HepG2 (cell line): ENCODE measurements around the gene S100A7. TPM values are rescaled to one million over a fixed set of nuclear protein-coding genes. Genes with fewer than 3 reads are reported as not detected.

Experiments
- ATAC-seq: fragments of 200-7000 bp; cut with Tn5 transposase; 3 replicates; pipeline ENCODE4 v1.9.1; 2020; ENCODE audit warnings: mild to moderate bottlenecking, moderate library complexity
- BruUV-seq: library from RNA; stranded (reverse); fragments of 400-500 nt; replicated peaks from 2 replicates; lab custom pipeline; 2021; lab: Mats Ljungman, UMichigan
- CTCF ChIA-PET: fragments of 300-600 bp; formaldehyde crosslinking; extraction: SDS; loops from one replicate; lab custom pipeline; 2021; ENCODE audit warnings: low total read pairs, inconsistent platforms, low intra/inter-chr PET ratio; lab: Yijun Ruan, JAX
- POLR2A ChIA-PET: fragments of 350-600 bp; sonication (Branson Sonifier 250); formaldehyde crosslinking; loops from one replicate; lab custom pipeline; 2020; ENCODE audit warnings: antibody characterized with exemption, inconsistent platforms; lab: Yijun Ruan, JAX
- DNase-seq: peaks from one replicate; pipeline ENCODE4 v3.0.0-alpha.2; 2015; ENCODE audit warnings: low spot score
- FAIRE-seq: peaks from 3 replicates; lab custom pipeline; 2011; peaks lifted over from hg19 to GRCh38; lab: Jason Lieb, UNC
- H2AFZ ChIP-seq: one replicate; pipeline ENCODE4 v1.6.1; 2011; ENCODE audit warnings: low read length, inconsistent platforms
- H3K27ac ChIP-seq: fragments of 300-600 bp; 3 replicates; pipeline ENCODE4 v1.8.0; 2011; ENCODE audit warnings: mixed run types, mild to moderate bottlenecking, mixed read lengths, low read length, inconsistent platforms; ENCODE audit not compliant: insufficient read depth; ENCODE audit errors: extremely low read length
- H3K27me3 ChIP-seq, 2 experiments: fragments of 200-600 bp in 1 of 2; 2 replicates in 1 of 2; 3 replicates in 1 of 2; pipeline versions ENCODE4 v1.6.0 to v1.8.0; 2011; ENCODE audit warnings: low read length in 2 of 2, mild to moderate bottlenecking in 2 of 2, moderate library complexity in 2 of 2, inconsistent platforms in 1 of 2; ENCODE audit not compliant: insufficient read depth in 2 of 2, control insufficient read depth in 1 of 2
- H3K36me3 ChIP-seq, 2 experiments: fragments of 200-600 bp in 1 of 2; replicated peaks in 1 of 2; 2 replicates in 1 of 2; 3 replicates in 1 of 2; pipeline versions ENCODE4 v1.5.1 to v1.8.0; 2011; ENCODE audit warnings: low read length in 2 of 2, inconsistent platforms in 1 of 2; ENCODE audit not compliant: insufficient read depth in 2 of 2, control insufficient read depth in 1 of 2
- H3K4me1 ChIP-seq: 2 replicates; pipeline ENCODE4 v1.5.1; 2012; ENCODE audit warnings: low read length, inconsistent platforms; ENCODE audit not compliant: insufficient read depth
- H3K4me2 ChIP-seq: 2 replicates; pipeline ENCODE4 v1.6.0; 2011; ENCODE audit warnings: low read depth, low read length, inconsistent platforms
- H3K4me3 ChIP-seq, 3 experiments: fragments of 200-600 bp in 1 of 3; sonication (generic), shearing (Covaris generic) in 1 of 3; replicated peaks in 1 of 3; 2 replicates each; pipeline ENCODE4 v1.5.1; 2011 to 2016; ENCODE audit warnings: low read length in 3 of 3, inconsistent platforms in 2 of 3, low read depth in 2 of 3, mild to moderate bottlenecking in 2 of 3, control low read depth in 1 of 3, mixed read lengths in 1 of 3; ENCODE audit not compliant: insufficient read depth in 1 of 3
- H3K79me2 ChIP-seq: one replicate; pipeline ENCODE4 v1.6.1; 2011; ENCODE audit warnings: low read length, inconsistent platforms; ENCODE audit not compliant: insufficient read depth
- H3K9ac ChIP-seq: 2 replicates; pipeline ENCODE4 v1.6.0; 2011; ENCODE audit warnings: mild to moderate bottlenecking, low read depth, low read length, inconsistent platforms; ENCODE audit not compliant: insufficient read depth
- H3K9me3 ChIP-seq: 2 replicates; pipeline ENCODE4 v1.5.1; 2012; ENCODE audit warnings: mild to moderate bottlenecking, low read length
- H4K20me1 ChIP-seq: 2 replicates; pipeline ENCODE4 v1.6.0; 2011; ENCODE audit warnings: inconsistent platforms, mild to moderate bottlenecking, low read length, moderate library complexity; ENCODE audit not compliant: insufficient read depth
- ARNT2 ChIP-seq: sonication (generic); formaldehyde crosslinking; IDR thresholded peaks from 2 replicates; pipeline ENCODE4 v1.8.0; 2022; ENCODE audit warnings: mild to moderate bottlenecking, low read depth, missing genetic modification reagents, moderate library complexity
- CENPT ChIP-seq: sonication (generic); formaldehyde crosslinking; IDR thresholded peaks from 2 replicates; pipeline ENCODE4 v1.8.0; 2022; ENCODE audit warnings: low read depth, mild to moderate bottlenecking, moderate library complexity, missing genetic modification reagents
- CREB3 ChIP-seq: sonication (generic); formaldehyde crosslinking; IDR thresholded peaks from 2 replicates; pipeline ENCODE4 v1.5.0; 2020; ENCODE audit warnings: missing genetic modification reagents
- NONO ChIP-seq, 2 experiments: fragments of 450-650 bp in 1 of 2; sonication (generic) in 1 of 2; formaldehyde crosslinking in 1 of 2; IDR thresholded peaks in 1 of 2; conservative IDR thresholded peaks in 1 of 2; 2 replicates each; pipeline versions ENCODE4 v1.6.1 to v1.8.0; 2017 to 2022; ENCODE audit warnings: mild to moderate bottlenecking in 1 of 2, missing genetic modification reagents in 1 of 2, moderate library complexity in 1 of 2
- PAWR ChIP-seq: sonication (generic); formaldehyde crosslinking; IDR thresholded peaks from 2 replicates; pipeline ENCODE4 v1.4.0; 2020; ENCODE audit warnings: missing genetic modification reagents, mild to moderate bottlenecking, borderline replicate concordance
- POLR2A ChIP-seq, 2 experiments: IDR thresholded peaks; 2 replicates each; pipeline ENCODE4 v1.6.1; 2011; ENCODE audit warnings: low read depth in 2 of 2, low read length in 2 of 2, mild to moderate bottlenecking in 1 of 2, moderate library complexity in 1 of 2; ENCODE audit not compliant: insufficient read depth in 1 of 2
- PRDM15 ChIP-seq: sonication (generic); formaldehyde crosslinking; IDR thresholded peaks from 2 replicates; pipeline ENCODE4 v1.4.0; 2020; ENCODE audit warnings: missing genetic modification reagents
- SATB2 ChIP-seq: sonication (generic); formaldehyde crosslinking; IDR thresholded peaks from 2 replicates; pipeline ENCODE4 v1.5.0; 2020; ENCODE audit warnings: missing genetic modification reagents
- STAT6 ChIP-seq: sonication (generic); formaldehyde crosslinking; IDR thresholded peaks from 2 replicates; pipeline ENCODE4 v1.4.0; 2020; ENCODE audit warnings: missing genetic modification reagents, mild to moderate bottlenecking, borderline replicate concordance
- ZFP36 ChIP-seq: fragments of 150-350 bp; IDR thresholded peaks from 2 replicates; pipeline ENCODE4 v1.6.1; 2018; ENCODE audit warnings: borderline replicate concordance, low read length, low read depth; ENCODE audit not compliant: partially characterized antibody
- ZNF329 ChIP-seq: sonication (generic); formaldehyde crosslinking; IDR thresholded peaks from 2 replicates; pipeline ENCODE4 v1.9.0; 2021; ENCODE audit warnings: low read depth, mild to moderate bottlenecking, missing genetic modification reagents
- ZNF350 ChIP-seq: sonication (generic); formaldehyde crosslinking; IDR thresholded peaks from 2 replicates; pipeline ENCODE4 v1.4.0; 2020; ENCODE audit warnings: mild to moderate bottlenecking, low read depth, missing genetic modification reagents, borderline replicate concordance
- ZNF44 ChIP-seq: sonication (generic); formaldehyde crosslinking; IDR thresholded peaks from 2 replicates; pipeline ENCODE4 v1.5.1; 2020; ENCODE audit warnings: mild to moderate bottlenecking, missing genetic modification reagents
- ZNF644 ChIP-seq: IDR thresholded peaks from 2 replicates; pipeline ENCODE4 v1.6.1; 2016; ENCODE audit warnings: low read depth
- ZNF652 ChIP-seq: IDR thresholded peaks from 2 replicates; pipeline ENCODE4 v1.6.1; 2016; ENCODE audit warnings: low read depth, borderline replicate concordance
- ZNF724P ChIP-seq: sonication (generic); formaldehyde crosslinking; IDR thresholded peaks from 2 replicates; pipeline ENCODE4 v1.8.0; 2022; ENCODE audit warnings: missing genetic modification reagents, borderline replicate concordance
- WGBS: methylation state at CpG from one replicate; pipeline ENCODE4 v1.1.6; 2017; ENCODE audit warnings: low lambda C conversion rate; 5-methylcytosine and 5-hydroxymethylcytosine counted together
- in situ Hi-C: cut with HindIII; loops from 2 replicates; pipeline ENCODE4 v1.10.0; 2017; ENCODE audit warnings: low pct_unique_long_range_greater_than_20kb; ENCODE audit not compliant: extremely low pct_ligation_motif_present
- intact Hi-C: fragments of 100-400 bp; cut with micrococcal nuclease; formaldehyde crosslinking; loops from one replicate; pipeline ENCODE4 v1.10.0; 2022; ENCODE audit not compliant: unreplicated experiment
- polyA plus RNA-seq, 8 experiments: library from polyadenylated mRNA; depleted of rRNA in 3 of 8; stranded (reverse) in 7 of 8; unstranded in 1 of 8; fragments of >200 nt; fragmentation: Illumina TruSeq in 4 of 8; extraction: Trizol in 4 of 8; gene quantifications; 2 replicates each; pipeline versions ENCODE4 v1.2.1 to v1.2.3, GENCODE V29; 2011 to 2016; ENCODE audit warnings: low read depth in 4 of 8, missing spikeins in 1 of 8, mixed read lengths in 1 of 8; ENCODE audit not compliant: insufficient read depth in 1 of 8
- total RNA-seq, 5 experiments: library from RNA; depleted of rRNA; stranded (reverse); fragments of >200 nt; fragmentation: Illumina TruSeq; extraction: Trizol; gene quantifications; 2 replicates each; pipeline ENCODE4 v1.2.3, GENCODE V29; 2016; ENCODE audit warnings: low read depth in 1 of 5
- TF ChIP-seq, protein P1 (sequence below): sonication (generic); formaldehyde crosslinking; IDR thresholded peaks from 2 replicates; pipeline ENCODE4 v1.8.1; 2023; ENCODE audit warnings: missing genetic modification reagents, mild to moderate bottlenecking, borderline replicate concordance

S100A7 gene
- total and polyA plus RNA-seq, 2 of the 13 experiments (the other 11 are each of a cell fraction or from before 2014, with no cell fraction given): not detected

DNA sequence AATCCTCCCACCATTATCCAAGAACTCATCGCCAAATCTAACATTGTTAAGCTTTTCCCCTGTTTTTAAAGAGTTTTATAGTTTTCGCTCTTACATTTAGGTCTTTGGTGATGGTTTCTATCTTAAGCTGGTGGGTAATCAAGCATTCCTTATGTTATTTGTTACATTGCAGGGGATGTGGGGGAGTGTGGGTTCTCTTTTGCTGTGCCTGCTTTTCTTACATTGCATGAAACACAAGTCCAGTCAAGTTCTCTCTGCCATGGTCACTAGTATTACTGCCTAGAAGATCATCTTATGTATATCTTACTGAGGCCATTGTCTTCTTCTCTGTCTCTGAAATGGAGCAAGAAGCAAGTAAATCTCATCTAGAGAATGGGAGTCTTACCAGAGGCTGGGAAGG lies 27.3 kb upstream of the S100A7 start (continued):
- TF ChIP-seq STAT6 (no peak), ZNF724P (CRISPR knock-in tag) (no peak), NONO (IDR thresholded peaks at IDR 0.05) (no peak), NONO (CRISPR knock-in tag; conservative IDR thresholded peaks at IDR 0.05) (no peak), ZFP36 (no peak)

GRCh38 chr1:153485863-153486262 lies 25.4 kb upstream of the S100A7 start:
- Histone ChIP-seq H3K36me3 (no peaks in the 10 kb centered on the region), H3K27ac (no peak overlapping the region), H3K4me3 (no peak overlapping the region), H2AFZ (no peak overlapping the region), H3K27me3 (peaks cover 0 to 13% of the 10 kb centered on the region in 2 experiments; a peak in 4 of 5 replicates), H4K20me1 (no peaks in the 10 kb centered on the region), H3K79me2 (no peaks in the 10 kb centered on the region), H3K9ac (no peak overlapping the region), H3K4me2 (no peak overlapping the region), H3K9me3 (no peaks in the 10 kb centered on the region), H3K4me1 (peaks cover 4% of the 10 kb centered on the region)
- BruUV-seq: no TSS peak
- no peak for FAIRE-seq
- intact Hi-C loops (no loop called here), in situ Hi-C loops (no loop called here)
- no peak for DNase-seq
- WGBS: 25% methylated on average over 2 of the region's 2 CpGs
- ATAC-seq: no peak
- ChIA-PET CTCF (no interaction called here), POLR2A (no interaction called here)
- TF ChIP-seq SATB2 (CRISPR knock-in tag) (no peak), ZNF329 (CRISPR knock-in tag) (no peak), ZNF652 (CRISPR knock-in tag) (no peak), ZNF644 (CRISPR knock-in tag) (no peak), ARNT2 (CRISPR knock-in tag) (no peak), PRDM15 (no peak), CENPT (CRISPR knock-in tag) (no peak), PAWR (no peak), POLR2A (IDR thresholded peaks at IDR 0.05; ENCODE audit: insufficient read depth in 1 of 2, low read depth in 2 of 2, low read length in 2 of 2) (no peak), CREB3 (CRISPR knock-in tag) (no peak), ZNF350 (CRISPR knock-in tag) (no peak), ZNF44 (CRISPR knock-in tag) (no peak)
- TF ChIP-seq, protein P1, sequence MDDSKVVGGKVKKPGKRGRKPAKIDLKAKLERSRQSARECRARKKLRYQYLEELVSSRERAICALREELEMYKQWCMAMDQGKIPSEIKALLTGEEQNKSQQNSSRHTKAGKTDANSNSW (CRISPR knock-in tag): no peak
